ENCODE measurements around the gene RPL4.
"Not testable (repeated sequence)": the region's sequence is repeated elsewhere in the genome, so short reads cannot be mapped to it uniquely, and the experiment has no call there.

The RPL4 gene

GRCh38 chr15:66462627-66463026 lies 42.0 kb downstream of the RPL4 start:
- no peak for TF ChIP-seq ZFX (IDR thresholded peaks at IDR 0.05; ENCODE audit: borderline replicate concordance)
- TF ChIP-seq, protein P1, sequence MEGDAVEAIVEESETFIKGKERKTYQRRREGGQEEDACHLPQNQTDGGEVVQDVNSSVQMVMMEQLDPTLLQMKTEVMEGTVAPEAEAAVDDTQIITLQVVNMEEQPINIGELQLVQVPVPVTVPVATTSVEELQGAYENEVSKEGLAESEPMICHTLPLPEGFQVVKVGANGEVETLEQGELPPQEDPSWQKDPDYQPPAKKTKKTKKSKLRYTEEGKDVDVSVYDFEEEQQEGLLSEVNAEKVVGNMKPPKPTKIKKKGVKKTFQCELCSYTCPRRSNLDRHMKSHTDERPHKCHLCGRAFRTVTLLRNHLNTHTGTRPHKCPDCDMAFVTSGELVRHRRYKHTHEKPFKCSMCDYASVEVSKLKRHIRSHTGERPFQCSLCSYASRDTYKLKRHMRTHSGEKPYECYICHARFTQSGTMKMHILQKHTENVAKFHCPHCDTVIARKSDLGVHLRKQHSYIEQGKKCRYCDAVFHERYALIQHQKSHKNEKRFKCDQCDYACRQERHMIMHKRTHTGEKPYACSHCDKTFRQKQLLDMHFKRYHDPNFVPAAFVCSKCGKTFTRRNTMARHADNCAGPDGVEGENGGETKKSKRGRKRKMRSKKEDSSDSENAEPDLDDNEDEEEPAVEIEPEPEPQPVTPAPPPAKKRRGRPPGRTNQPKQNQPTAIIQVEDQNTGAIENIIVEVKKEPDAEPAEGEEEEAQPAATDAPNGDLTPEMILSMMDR (IDR thresholded peaks at IDR 0.05) = no peak
- no peak overlapping the region for H3K27ac ChIP-seq

- no peak overlapping the region for H3K27ac ChIP-seq
Observed at GRCh38 chr15:66461917-66462316, 42.7 kb downstream of the RPL4 start.

GRCh38 chr15:66461294-66461693 lies 43.4 kb downstream of the RPL4 start:
- not testable (repeated sequence) for H3K27ac ChIP-seq

More at GRCh38 chr15:66461917-66462316, 42.7 kb downstream of the RPL4 start:
- TF ChIP-seq ZFX (IDR thresholded peaks at IDR 0.05; ENCODE audit: borderline replicate concordance) = no peak
- TF ChIP-seq, protein P1 (IDR thresholded peaks at IDR 0.05) = no peak

GRCh38 chr15:66459818-66460615 lies 44.6 kb downstream of the RPL4 start:
- H3K27ac ChIP-seq = no peak overlapping the region
- no peak for TF ChIP-seq ZFX (IDR thresholded peaks at IDR 0.05; ENCODE audit: borderline replicate concordance)
- TF ChIP-seq, protein P1 (IDR thresholded peaks at IDR 0.05) = no peak

GRCh38 chr15:66456211-66456610 lies 48.4 kb downstream of the RPL4 start:
- no peak overlapping the region for H3K27ac ChIP-seq
- TF ChIP-seq, protein P1 (IDR thresholded peaks at IDR 0.05) = no peak
- TF ChIP-seq ZFX (IDR thresholded peaks at IDR 0.05; ENCODE audit: borderline replicate concordance) = no peak

GRCh38 chr15:66454143-66454542 lies 50.5 kb downstream of the RPL4 start:
- no peak for TF ChIP-seq ZFX (IDR thresholded peaks at IDR 0.05; ENCODE audit: borderline replicate concordance)
- TF ChIP-seq, protein P1 (IDR thresholded peaks at IDR 0.05) = no peak
- no peak overlapping the region for H3K27ac ChIP-seq

GRCh38 chr15:66452971-66453580 lies 51.6 kb downstream of the RPL4 start:
- TF ChIP-seq ZFX (IDR thresholded peaks at IDR 0.05; ENCODE audit: borderline replicate concordance) = no peak
- TF ChIP-seq, protein P1 (IDR thresholded peaks at IDR 0.05) = no peak
- no peak overlapping the region for H3K27ac ChIP-seq

All from 22Rv1 (cell line).